GM12873 (cell line): Measurements from ENCODE around the gene GNA12.

Source experiments
- CTCF ChIP-seq: IDR thresholded peaks from 2 replicates; pipeline ENCODE4 v1.5.1; 2012; ENCODE audit warnings: low read depth, mild to moderate bottlenecking, moderate library complexity, low read length, control low read depth; ENCODE audit not compliant: insufficient read depth; ENCODE audit errors: missing control alignments

GNA12 gene

GRCh38 chr7:2799253-2799652 is 44.9 kb downstream of the GNA12 start:
- TF ChIP-seq CTCF: no peak

GRCh38 chr7:2798669-2799068 is 45.4 kb downstream of the GNA12 start:
- TF ChIP-seq CTCF: no peak

GRCh38 chr7:2796358-2797352 is 47.5 kb downstream of the GNA12 start:
- TF ChIP-seq CTCF: no peak

GRCh38 chr7:2795906-2796305 is 48.2 kb downstream of the GNA12 start:
- no peak for TF ChIP-seq CTCF

- no peak for TF ChIP-seq CTCF
Observed at GRCh38 chr7:2794836-2795636, 49.1 kb downstream of the GNA12 start.

- no peak for TF ChIP-seq CTCF
Observed at GRCh38 chr7:2792856-2793487, 51.1 kb downstream of the GNA12 start.

- no peak for TF ChIP-seq CTCF
Observed at GRCh38 chr7:2792235-2792634, 51.9 kb downstream of the GNA12 start.
